Thyroid gland (tissue), 4 donors: Measurements from ENCODE around the gene NCKAP5.

ENCODE experiments used
- CTCF ChIP-seq, 6 experiments: fragments of 200-600 bp in 3 of 6; fragments of 450-650 bp in 3 of 6; sonication (generic) in 3 of 6; IDR thresholded peaks; one replicate each; pipeline ENCODE4 v1.5.1; 2016 to 2019; ENCODE audit warnings: antibody characterized with exemption in 6 of 6, mild to moderate bottlenecking in 2 of 6, inconsistent platforms in 1 of 6, moderate library complexity in 1 of 6
- POLR2A ChIP-seq, 2 donors: fragments of 450-650 bp; IDR thresholded peaks; one replicate each; pipeline ENCODE4 v1.6.1; 2017; ENCODE audit warnings: antibody characterized with exemption in 2 of 2, mild to moderate bottlenecking in 2 of 2, moderate library complexity in 1 of 2

- TF ChIP-seq CTCF (IDR thresholded peaks at IDR 0.05) = no peak
- TF ChIP-seq POLR2A (IDR thresholded peaks at IDR 0.05) = no peak
Measured at GRCh38 chr2:133345638-133346037, 222.6 kb downstream of the NCKAP5 start.
